GM18867 (cell line): ENCODE measurements around the gene SFT2D3.

ENCODE experiments used
- ATAC-seq: cut with Tn5 transposase; IDR thresholded peaks from one replicate; pipeline ENCODE4 v1.9.1; 2021; ENCODE audit warnings: mild to moderate bottlenecking, moderate library complexity; ENCODE audit not compliant: unreplicated experiment

SFT2D3 gene

DNA sequence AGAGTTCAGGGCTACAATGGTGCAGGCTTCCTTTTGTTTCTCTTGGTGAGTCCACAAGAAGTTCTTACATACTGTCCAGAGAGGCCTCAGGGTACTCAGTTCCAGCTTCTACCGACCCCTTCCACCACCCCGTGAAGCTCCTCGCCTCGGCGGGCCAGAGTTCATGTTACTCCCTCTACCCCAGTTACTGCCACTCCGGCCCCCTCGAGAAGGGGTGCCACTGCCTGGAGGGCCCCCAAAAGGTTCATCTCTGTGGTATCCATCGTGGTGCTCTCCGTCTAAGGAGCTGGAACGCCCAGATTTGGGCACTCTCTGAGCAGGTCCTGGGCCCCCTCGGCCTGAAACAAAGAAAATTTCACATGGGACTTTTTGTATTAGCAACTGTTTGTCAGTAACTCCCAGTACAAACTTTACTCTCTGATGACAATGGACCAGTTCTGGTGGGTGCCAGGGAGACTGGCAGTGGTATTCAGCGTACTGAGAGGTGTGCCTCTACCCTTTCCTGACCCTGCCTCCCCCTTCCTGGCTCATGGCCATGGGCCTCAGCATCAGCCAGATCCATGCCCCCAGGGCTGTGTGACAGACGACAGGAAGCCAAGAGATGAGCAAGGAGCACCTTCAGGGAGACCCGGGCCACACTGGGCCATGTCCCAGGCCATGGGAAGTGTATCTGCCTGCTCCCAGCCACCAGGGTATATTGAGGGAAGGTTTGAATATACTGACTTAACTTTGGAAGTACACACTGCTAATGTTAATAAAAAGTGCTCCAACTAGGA, 5.1 kb downstream of the SFT2D3 start:
- ATAC-seq = no peak

DNA sequence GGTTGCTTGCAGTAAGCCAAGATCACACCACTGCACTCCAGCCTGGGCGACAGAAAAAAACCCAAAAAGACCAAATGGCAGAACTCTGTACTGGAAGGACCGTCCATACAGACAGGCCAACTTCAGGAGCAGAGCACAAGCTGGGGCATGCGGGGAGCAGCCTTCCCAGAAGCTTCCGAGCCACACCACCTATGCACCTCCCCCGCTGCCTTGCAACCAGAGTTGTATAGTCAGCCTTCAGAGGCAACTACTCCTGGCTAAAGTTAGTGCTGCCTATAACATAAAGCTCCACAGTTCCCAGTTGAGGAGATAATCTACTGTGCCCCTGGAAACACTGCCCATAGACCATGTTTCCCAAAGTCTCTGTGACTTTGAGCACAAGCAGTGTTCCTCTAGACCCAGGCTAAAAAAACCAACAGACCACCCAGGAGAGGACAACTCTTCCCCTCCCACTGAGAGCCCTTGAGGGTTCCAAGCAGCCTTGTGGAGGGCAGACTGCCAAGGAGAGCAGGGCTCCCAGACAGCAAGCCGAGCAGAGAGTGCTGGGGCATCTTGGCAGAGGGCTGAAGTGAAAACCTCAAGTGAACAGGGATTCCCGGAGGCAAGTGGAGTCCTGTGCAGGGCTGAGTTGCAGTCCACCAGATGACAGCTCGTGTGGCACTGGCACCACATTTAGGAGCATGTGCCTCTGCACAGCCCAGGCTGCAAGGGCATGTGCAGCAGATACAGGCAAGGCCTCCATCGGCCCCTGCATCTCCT, 6.8 kb downstream of the SFT2D3 start:
- ATAC-seq = no peak

DNA sequence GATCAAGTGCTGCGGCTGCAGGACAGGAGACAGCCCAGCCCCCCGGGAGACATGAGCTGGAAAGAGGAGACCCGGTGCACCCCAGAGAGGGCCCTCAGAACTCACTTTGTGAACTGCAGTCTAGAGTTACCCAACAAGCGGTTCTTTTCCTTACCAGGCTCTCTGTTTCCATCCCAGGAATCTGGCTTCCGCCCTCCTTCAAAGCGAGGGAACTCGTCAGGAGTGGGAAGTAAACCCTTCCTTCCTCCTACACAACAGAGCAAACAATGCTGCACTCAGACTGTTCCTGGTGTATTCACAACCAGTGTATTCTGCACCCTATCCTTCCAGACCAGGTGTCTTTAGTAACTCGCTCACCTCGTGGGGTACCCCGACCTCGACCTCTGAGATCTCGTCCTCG, 8.0 kb downstream of the SFT2D3 start:
- no peak for ATAC-seq

DNA sequence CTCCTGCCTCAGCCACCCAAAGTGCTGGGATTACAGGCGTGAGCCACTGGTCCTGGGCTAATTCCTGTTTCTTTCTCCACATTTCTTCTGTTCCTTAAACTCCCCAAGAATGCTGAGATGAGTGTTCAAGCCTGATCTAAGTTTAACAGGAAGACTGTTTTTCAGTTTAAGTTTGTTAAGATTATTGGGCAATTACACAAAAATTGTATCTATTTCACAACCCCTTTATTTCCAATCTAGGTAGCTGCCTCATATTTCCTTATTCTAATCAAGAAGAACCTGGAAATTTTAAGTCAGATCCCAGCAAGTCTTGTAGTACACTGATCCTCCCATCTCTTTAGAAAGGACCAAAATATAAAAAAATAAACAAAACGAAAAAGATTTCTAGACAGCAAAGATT, 11.7 kb downstream of the SFT2D3 start:
- no peak for ATAC-seq

DNA sequence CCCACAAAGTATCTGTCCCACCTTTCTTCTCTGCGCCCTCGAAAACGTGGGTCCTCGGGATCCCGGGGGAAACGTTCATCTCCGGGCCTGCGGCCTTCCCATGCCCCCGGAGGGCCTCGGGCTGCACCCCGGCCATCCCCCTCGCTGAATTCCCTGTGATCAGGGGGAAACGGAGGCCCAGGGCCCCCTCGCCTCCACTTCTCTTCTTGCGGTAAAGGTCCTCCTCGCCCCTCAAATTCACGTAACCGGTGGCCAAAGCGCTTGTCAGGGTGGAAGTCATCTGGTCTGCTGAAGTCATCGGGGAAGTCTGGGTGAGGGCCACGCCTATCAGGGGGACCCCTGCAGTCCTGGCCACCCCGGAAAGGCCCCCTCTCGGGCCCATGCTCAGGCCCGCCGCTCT, 12.3 kb downstream of the SFT2D3 start:
- ATAC-seq = no peak

DNA sequence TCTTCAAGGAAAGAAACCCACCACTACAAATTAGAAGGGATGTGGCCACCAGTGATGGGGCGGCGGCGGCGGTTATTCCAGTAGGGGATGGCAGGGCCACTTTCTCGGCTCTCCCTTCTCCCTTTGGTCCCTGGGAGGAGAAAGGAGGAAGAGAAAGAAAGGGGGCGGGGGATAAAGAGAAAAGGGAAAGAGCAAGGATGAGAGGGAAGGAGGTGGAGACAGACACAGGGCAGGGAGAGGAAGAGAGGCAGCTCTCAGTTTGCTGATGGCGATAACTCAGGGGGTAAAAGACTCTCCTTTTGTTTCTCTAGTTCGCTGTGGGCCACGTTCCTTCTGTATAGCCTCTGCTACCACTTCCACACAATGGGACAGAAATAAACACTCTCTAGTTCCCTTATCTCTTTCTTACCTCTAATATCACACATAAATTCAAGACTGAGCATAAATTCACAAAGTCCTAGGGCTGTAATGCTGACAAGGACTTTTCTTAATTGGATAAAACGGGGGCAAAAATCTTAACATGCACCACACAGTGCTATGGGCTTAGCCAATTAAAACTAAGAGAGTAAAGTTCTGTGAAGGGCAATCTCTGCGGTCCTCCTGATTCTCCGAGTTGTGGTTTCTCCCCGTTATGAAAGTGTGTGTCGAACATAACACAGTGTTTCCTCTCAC, 14.6 kb downstream of the SFT2D3 start:
- ATAC-seq = no peak

DNA sequence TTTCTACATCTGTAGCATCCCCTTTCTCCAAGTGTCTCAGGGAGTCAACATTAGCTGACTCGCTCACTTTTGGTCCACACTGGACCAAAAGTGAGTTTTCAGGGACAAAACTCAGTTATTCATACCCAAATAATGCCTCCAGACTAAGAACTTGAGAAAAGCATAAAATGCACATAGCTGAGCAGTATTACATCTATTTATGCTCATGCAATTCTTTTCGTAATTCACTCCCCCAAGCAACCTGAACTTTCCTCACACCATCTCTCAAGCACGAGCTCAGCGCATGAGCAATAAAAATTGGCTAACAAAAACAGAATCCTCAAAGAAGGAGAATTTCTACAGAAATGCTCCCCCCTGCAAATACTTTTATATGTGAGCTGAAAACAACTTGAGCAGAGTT, 17.0 kb downstream of the SFT2D3 start:
- no peak for ATAC-seq

DNA sequence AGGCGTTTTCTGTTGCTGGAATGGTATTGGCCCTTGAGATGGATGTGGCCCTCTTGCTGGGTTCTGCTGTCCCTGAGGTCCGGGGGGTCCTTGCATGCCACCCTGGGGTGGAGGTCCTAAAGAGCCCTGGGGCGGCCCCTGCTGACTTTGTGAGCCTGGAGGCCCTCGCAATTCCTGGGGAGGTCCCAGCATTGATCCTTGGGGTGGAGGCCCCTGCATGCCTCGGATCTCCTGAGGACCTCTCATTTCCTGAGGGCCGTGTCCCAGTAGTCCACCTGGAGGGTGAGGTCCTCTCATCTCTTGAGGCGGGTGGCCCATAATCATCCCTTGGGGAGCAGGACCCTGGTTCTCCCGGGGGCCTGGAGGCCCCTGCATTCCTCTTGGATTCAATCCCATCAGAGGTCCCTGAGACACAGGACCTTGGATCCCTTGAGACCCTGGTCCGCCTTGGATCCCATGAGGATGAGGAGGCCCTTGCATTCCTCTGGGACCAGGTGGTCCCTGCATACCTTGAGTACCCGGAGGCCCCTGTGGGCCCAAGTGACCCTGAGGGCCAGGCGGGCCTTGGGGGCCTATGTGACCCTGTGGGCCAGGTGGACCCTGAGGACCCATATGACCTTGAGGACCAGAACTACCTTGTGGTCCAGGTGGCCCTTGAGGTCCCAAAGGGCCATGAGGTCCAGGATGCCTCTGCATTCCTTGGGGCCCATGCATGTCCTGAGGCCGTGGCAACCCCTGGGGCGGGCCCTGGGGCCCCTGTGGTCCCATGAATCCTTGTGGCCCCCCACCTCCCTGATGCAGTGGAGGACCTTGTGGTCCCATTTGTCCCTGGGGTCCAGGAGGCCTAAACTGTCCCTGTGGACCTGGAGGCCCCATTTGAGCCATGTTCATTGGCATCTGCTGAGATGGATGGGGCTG, 18.3 kb downstream of the SFT2D3 start:
- no peak for ATAC-seq

DNA sequence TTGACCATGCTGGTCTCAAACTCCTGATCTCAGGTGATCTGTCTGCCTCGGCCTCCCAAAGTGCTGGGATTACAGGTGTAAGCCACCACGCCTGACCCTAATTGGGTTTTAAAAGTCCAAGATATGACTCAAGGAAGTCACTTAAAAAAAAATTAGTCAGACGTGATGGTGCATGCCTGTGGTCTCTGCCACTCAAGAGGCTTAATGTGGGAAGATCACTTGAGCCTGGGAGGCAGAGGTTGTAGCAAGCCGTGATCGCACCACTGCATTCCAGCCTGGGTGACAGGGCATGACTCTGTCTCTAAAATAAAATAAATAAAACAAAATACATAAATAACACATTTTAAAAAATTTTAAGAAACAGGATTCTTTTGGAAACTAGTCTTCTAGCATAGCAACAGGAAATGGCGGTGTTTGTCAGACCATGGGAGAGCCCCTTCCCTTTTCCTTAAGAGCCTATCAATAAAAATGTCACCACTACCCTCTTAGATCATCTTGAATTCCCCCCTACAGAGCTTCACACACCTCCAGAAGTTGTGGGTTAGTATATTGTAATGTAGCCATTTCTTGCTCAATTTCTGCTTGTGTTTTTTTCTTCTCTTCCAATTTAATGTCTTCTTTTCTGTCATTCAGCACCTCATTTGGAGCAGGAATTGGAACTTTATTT, 20.1 kb downstream of the SFT2D3 start:
- no peak for ATAC-seq

DNA sequence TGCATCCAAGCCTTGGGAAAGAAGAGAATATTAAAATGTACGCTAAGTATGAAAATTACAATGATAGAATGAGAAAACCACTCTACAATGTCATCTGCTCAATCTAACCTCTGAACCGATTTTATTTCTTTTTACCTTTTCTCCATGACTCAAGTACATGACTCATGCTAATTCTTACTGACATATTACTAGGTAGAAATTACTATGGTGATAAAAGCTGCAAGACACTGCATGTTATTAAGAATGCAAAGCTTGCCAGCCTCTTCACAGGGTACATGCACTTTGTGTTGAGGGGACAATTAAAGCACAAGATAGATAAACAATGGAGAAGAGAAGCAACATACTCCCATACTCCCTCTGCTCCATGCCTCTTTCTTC, 20.7 kb downstream of the SFT2D3 start:
- no peak for ATAC-seq

DNA sequence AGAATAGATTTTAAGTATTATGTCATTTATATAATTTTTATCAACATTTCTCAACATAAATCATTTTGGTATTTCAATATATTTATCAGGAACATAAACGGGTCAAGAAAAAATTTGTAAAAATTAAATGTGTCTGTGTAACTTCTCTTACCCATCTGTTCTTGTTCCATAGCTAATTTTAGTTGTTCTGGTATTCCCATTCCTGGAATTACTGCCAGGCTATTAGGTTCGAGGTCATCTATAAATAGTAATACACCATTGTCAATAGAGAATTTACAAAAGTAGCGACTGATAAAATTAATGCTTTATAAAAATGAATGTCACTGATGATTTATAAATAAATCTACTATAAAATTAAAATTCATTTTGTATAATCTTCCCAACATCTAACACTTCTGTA, 21.5 kb downstream of the SFT2D3 start:
- ATAC-seq = no peak

DNA sequence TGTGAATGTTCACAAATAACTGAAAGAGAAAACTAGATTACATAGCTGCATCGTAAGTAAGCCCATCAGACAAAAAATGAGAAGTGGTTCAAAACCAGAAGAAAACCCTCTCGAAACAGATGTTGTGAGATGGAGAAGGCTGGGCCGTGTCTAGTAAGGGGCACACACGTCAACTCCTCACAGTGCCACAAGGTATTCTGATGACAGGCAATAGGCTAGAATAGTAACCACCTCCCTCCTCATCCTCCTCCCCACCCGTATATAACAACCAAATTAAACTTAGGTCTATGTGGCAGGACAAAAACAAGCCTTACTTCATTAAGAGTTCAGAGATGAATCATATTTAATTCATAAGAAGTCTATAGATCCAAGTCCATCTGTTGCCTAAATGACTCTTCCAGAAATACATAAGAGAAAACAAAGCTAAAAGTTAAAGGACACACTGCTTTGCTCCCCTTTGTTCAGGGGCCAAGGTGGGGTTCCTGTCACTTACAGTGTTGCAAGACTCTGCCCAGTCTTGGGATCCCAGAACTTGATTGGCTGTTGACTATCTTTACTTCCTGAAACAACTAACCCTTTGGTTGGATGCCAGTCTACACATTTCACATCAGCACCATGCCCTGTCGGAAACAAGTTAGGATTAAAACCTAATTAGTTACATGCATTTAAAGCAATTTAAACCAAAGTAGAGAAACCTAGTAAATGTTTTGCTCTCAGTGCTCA, 25.0 kb downstream of the SFT2D3 start:
- no peak for ATAC-seq

DNA sequence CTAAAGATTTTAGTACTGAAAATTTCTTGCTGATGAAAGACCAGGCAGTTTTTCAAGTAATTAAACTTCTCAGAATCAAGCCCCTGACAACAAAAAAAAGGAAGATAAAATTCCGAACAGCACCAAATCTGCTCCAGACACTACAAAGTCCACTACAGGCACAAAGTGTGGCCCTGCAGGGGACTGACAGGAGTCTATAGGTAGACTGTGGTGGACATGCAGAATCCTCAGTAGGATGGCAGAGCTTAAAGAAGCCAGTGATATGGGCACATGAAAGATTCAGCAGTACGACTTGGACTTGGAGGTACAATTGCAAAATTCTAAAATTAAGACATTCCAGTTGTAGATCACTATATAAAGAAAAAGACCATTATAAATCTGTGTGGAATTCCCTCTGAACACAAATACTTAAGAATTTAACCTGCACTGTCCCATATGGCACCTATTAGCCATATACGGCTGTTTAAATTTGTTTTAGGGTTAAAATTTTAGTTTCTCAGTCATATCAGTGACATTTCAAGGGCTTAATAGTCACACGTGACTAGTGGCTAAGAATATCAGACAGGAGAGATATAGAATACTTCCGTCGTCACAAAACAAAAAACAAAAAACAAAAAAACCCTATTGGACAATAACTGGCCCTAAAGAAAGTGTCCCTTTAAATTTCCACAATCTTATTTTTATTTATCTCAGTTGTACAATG, 32.0 kb downstream of the SFT2D3 start:
- ATAC-seq = no peak

DNA sequence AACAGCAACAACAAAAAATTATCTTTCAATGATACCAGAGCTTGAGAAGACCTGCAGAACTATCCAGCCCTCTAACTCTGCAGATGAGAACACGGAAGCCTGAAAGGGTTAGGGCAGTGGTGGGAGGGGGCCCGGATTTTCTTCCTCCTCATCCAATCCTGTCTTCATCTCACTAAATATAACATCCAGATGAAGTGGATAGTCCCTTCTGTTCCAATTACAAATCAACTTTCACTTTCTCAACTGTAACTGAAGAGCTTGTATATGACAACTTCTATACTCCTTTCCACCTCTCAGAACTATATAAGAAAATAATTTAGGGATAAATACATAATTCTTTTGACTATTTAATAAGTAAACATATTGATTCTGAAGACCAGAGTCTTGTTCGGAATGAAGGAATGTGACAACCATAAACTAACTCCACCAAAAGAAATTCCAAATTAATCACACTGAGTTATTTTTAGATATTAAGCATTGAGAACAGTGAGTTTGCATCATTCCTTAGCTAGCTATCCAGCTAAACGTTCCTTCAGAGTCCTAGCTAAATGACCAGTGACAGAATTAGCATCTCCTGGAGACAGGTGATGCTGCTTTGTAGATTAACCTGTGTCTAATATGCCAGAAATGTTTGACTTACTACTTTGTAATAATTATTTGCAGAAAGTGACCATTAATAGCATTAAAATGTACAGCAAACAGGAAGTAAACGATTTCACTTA, 32.7 kb downstream of the SFT2D3 start:
- ATAC-seq = no peak

DNA sequence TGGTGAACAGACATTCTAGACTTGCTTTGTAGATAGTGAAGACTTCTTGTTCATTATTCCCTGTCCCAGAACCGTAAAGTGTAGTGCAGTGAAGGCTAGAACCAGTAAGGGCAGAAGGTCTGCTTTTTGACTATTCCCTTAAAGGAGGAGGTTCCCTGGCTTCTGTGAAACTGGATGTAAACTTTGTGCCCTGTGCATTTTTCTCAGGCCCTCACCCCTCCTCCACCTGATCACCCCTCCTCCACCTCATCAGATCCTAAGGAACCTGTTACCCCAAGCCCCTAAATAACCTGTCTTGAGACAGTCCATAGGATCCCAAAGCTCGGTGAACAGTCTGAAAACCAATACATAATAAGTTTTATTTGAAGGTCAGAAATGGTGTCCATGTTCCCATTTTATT, 33.7 kb downstream of the SFT2D3 start:
- no peak for ATAC-seq

DNA sequence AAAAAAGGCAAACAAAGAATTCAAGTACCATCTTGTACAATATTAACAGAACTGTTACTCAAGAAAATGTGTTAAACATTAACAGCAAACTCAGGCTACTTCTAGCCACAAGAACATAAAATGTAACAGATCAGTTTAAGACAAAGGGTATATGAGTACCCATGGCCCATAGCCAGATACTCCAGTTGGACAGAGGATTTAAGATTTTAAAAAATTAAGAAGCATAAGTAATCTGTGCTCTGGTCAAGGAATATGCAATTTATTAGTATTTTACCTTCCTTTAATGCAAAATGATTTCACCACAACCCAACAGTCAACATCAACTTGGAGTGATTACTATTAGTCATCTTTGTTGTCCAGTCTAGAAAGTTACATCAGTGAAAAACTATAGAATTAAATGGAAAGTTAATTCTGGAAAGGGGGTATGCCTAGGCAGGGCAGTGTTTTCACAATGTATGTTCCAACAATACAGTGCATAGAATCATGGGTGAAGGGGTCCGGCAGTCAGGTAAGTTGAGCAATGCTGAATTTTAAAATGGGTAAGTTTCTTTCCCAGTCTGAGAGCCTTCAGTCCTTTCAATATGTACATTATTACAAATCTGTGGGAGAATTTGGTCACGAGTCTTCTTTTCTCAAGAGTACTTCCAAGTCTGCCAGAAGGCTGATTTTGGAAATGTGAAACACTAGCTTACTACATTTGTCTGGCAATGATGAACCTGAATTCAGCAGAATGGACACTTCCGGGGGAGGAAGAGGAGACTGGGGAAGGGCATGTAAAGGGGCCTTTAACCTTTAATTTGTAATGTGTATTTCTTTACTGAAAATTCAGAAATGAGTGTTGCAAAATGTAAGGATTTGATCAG, 34.5 kb downstream of the SFT2D3 start:
- no peak for ATAC-seq

DNA sequence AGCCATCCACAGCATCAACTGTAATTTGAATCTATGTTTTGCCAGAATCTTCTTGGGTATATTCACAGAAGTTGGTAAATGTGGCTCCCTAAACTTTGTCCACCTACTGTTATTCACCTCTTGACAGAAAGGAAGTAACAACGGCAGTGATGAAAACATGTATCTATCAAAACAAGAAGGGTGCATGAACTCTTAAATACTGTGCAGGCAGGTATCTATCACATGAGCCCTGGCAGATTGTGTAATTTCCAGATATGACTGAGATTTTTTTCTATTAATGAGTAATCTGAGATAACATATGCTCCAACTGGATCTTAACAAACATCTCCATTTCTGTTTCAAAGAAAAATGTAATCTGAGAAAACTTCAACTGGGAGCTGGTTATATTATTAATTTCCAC, 36.6 kb downstream of the SFT2D3 start:
- ATAC-seq = no peak

DNA sequence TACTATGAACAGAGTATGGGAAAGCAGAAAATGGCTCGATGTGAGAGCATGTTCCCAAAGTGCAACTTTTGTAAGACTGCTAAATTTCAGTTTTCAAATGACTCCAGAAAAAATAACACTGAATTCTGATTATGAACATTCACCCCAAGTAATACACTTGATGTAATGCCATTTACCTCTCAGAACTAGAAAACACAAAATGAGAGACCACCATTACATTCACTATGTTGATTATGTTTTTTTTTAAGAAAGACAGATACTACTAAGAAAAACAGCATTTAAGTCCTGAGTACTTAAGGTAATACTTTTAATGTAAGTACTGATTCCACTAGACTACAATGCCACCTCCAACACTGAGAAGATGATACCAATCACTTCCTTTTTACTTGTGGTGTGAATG, 38.5 kb downstream of the SFT2D3 start:
- no peak for ATAC-seq
